Erythroblast (primary cell): Measurements from ENCODE around the gene TMEM196.
A peak's percentile ranks its signal among the peaks of the same experiment; 100 is the strongest.
"Not testable (repeated sequence)": the region's sequence is repeated elsewhere in the genome, so short reads cannot be mapped to it uniquely, and the experiment has no call there.

Source experiments
- DNase-seq, 2 experiments: peaks; one replicate each; lab custom pipeline; 2025; lab: John Stamatoyannopoulos, UW
- GATA1 ChIP-seq: IDR thresholded peaks from 2 replicates; pipeline ENCODE4 v1.6.1; 2011; ENCODE audit warnings: low read depth, mild to moderate bottlenecking, control low read depth, low read length, moderate library complexity
- POLR2A ChIP-seq: IDR thresholded peaks from 2 replicates; pipeline ENCODE4 v1.6.1; 2011; ENCODE audit warnings: mild to moderate bottlenecking, low read length

The TMEM196 gene

GRCh38 chr7:19692111-19692828 lies 81.1 kb downstream of the TMEM196 start:
- TF ChIP-seq POLR2A, result no peak
- TF ChIP-seq GATA1, result no peak
- DNase-seq, result no peak

- TF ChIP-seq POLR2A (no peak), GATA1 (no peak)
- no peak for DNase-seq
Observed at GRCh38 chr7:19690736-19691135, 82.7 kb downstream of the TMEM196 start.

GRCh38 chr7:19689130-19689529 lies 84.3 kb downstream of the TMEM196 start:
- not testable (repeated sequence) for DNase-seq

- no peak for DNase-seq
- TF ChIP-seq POLR2A (no peak), GATA1 (no peak)
Observed at GRCh38 chr7:19681596-19681995, 91.8 kb downstream of the TMEM196 start.

GRCh38 chr7:19677180-19677579 lies 96.2 kb downstream of the TMEM196 start:
- TF ChIP-seq POLR2A (no peak), GATA1 (no peak)
- peak in 1 of 2 experiments; percentile 29 for DNase-seq

GRCh38 chr7:19675816-19676215 lies 97.6 kb downstream of the TMEM196 start:
- DNase-seq, result no peak
- TF ChIP-seq GATA1 (no peak), POLR2A (no peak)

- no peak for DNase-seq
- TF ChIP-seq GATA1, result no peak
- no peak for TF ChIP-seq POLR2A
Observed at GRCh38 chr7:19674266-19674960, 99.0 kb downstream of the TMEM196 start.

- no peak for TF ChIP-seq GATA1
- no peak for TF ChIP-seq POLR2A
- DNase-seq, result no peak
Observed at GRCh38 chr7:19670806-19671205, 102.6 kb downstream of the TMEM196 start.
